AG04449 (cell line): Measurements from ENCODE around the gene BRSK2.

ENCODE experiments used
- CTCF ChIA-PET: fragments of 350-600 bp; formaldehyde crosslinking; extraction: SDS; loops from one replicate; lab custom pipeline; 2021; ENCODE audit warnings: antibody characterized with exemption; lab: Yijun Ruan, JAX
- POLR2A ChIA-PET: fragments of 400-600, 350-600 bp; formaldehyde crosslinking; extraction: SDS; loops from one replicate; lab custom pipeline; 2020; ENCODE audit warnings: antibody characterized with exemption, inconsistent platforms; lab: Yijun Ruan, JAX
- DNase-seq: peaks from one replicate; pipeline ENCODE4 v3.0.0-alpha.2; 2010; ENCODE audit warnings: low read depth, low spot score
- H3K4me3 ChIP-seq: 2 replicates; pipeline ENCODE4 v1.5.1; 2011; ENCODE audit warnings: low read depth, mild to moderate bottlenecking, control low read depth, low read length
- CTCF ChIP-seq: IDR thresholded peaks from one replicate; pipeline ENCODE4 v1.5.1; 2011; ENCODE audit warnings: mild to moderate bottlenecking, moderate library complexity, low read length, control low read depth, inconsistent platforms; ENCODE audit not compliant: insufficient read depth; ENCODE audit errors: missing control alignments

BRSK2 gene

GRCh38 chr11:1497600-1497999 lies 107.9 kb downstream of the BRSK2 start:
- no peak overlapping the region for H3K4me3 ChIP-seq
- DNase-seq = no peak
- POLR2A ChIA-PET = no interaction called here
- no peak for TF ChIP-seq CTCF
- CTCF ChIA-PET = interaction anchor here (0.7 to 1.3 kb wide), 2 partner anchors 8 to 18 kb away, joined by 3 to 8 read pairs; no protein-coding TSS in a partner anchor

- ChIA-PET CTCF (interaction anchor here (1.3 kb wide), 1 partner anchor 17 kb away, joined by 8 read pairs; no protein-coding TSS in a partner anchor), POLR2A (no interaction called here)
- DNase-seq = no peak
- H3K4me3 ChIP-seq = no peak overlapping the region
- TF ChIP-seq CTCF = no peak
These were observed 108.5 kb downstream of the BRSK2 start for GRCh38 chr11:1498262-1498661.

- CTCF ChIA-PET = interaction anchor here (1.6 kb wide), 1 partner anchor 15 kb away, joined by 5 read pairs; no protein-coding TSS in a partner anchor
- DNase-seq = no peak
- POLR2A ChIA-PET = no interaction called here
- no peak for TF ChIP-seq CTCF
- no peak overlapping the region for H3K4me3 ChIP-seq
These were observed 109.6 kb downstream of the BRSK2 start for GRCh38 chr11:1499261-1499890.

- no peak for DNase-seq
- CTCF ChIA-PET = interaction anchor here (1.6 kb wide), 1 partner anchor 15 kb away, joined by 5 read pairs; no protein-coding TSS in a partner anchor
- TF ChIP-seq CTCF = no peak
- POLR2A ChIA-PET = no interaction called here
- H3K4me3 ChIP-seq = no peak overlapping the region
These were observed 110.2 kb downstream of the BRSK2 start for GRCh38 chr11:1499899-1500298.

- DNase-seq = no peak
- no peak for TF ChIP-seq CTCF
- CTCF ChIA-PET = interaction anchor here (0.6 to 3.9 kb wide), 3 partner anchors 14 to 138 kb away, joined by 3 to 25 read pairs (median 5); no protein-coding TSS in a partner anchor
- POLR2A ChIA-PET = no interaction called here
- H3K4me3 ChIP-seq = no peak overlapping the region
These were observed 111.0 kb downstream of the BRSK2 start for GRCh38 chr11:1500466-1501420.
